ENCODE results near the gene OR11A1. TPM values are rescaled to one million over a fixed set of nuclear protein-coding genes. Genes with fewer than 3 reads are reported as not detected.
"Not testable (repeated sequence)": the region's sequence is repeated elsewhere in the genome, so short reads cannot be mapped to it uniquely, and the experiment has no call there.

The OR11A1 gene
- total RNA-seq, 4 donors from 2014 or later, result not detected

DNA sequence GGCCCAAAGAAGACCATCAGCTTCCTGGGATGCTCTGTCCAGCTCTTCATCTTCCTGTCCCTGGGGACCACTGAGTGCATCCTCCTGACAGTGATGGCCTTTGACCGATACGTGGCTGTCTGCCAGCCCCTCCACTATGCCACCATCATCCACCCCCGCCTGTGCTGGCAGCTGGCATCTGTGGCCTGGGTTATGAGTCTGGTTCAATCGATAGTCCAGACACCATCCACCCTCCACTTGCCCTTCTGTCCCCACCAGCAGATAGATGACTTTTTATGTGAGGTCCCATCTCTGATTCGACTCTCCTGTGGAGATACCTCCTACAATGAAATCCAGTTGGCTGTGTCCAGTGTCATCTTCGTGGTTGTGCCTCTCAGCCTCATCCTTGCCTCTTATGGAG lies 5.2 kb upstream of the OR11A1 start:
- no peaks in the 10 kb centered on the region for H3K36me3 ChIP-seq
- intact Hi-C loops (cut with DNase I; ENCODE audit: low total_unique reads), result no loop called here
- 58 to 78% methylated on average over 2 to 6 of the region's 6 CpGs for WGBS, 2 donors (ENCODE audit: low coverage in 1 of 2)

GRCh38 chr6:29461021-29461814 lies 4.3 kb upstream of the OR11A1 start:
- H3K27ac ChIP-seq, result no peak overlapping the region
- DNase-seq, result no peak
- H3K4me3 ChIP-seq, result no peak overlapping the region
- intact Hi-C loops (cut with DNase I; ENCODE audit: low total_unique reads), result no loop called here
- H3K36me3 ChIP-seq, result no peaks in the 10 kb centered on the region
- H3K9me3 ChIP-seq, result no peaks in the 10 kb centered on the region
- WGBS, 2 donors (ENCODE audit: low coverage in 1 of 2), result 73 to 85% methylated on average over 5 of the region's 5 CpGs
- TF ChIP-seq POLR2A (IDR thresholded peaks at IDR 0.05) (no peak), EP300 (IDR thresholded peaks at IDR 0.05; ENCODE audit: low read depth) (no peak), POLR2AphosphoS5 (IDR thresholded peaks at IDR 0.05) (no peak)
- TF ChIP-seq, protein P1, sequence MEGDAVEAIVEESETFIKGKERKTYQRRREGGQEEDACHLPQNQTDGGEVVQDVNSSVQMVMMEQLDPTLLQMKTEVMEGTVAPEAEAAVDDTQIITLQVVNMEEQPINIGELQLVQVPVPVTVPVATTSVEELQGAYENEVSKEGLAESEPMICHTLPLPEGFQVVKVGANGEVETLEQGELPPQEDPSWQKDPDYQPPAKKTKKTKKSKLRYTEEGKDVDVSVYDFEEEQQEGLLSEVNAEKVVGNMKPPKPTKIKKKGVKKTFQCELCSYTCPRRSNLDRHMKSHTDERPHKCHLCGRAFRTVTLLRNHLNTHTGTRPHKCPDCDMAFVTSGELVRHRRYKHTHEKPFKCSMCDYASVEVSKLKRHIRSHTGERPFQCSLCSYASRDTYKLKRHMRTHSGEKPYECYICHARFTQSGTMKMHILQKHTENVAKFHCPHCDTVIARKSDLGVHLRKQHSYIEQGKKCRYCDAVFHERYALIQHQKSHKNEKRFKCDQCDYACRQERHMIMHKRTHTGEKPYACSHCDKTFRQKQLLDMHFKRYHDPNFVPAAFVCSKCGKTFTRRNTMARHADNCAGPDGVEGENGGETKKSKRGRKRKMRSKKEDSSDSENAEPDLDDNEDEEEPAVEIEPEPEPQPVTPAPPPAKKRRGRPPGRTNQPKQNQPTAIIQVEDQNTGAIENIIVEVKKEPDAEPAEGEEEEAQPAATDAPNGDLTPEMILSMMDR (IDR thresholded peaks at IDR 0.05), result no peak
- in situ Hi-C loops (cut with MboI; ENCODE audit: low pct_ligation_motif_present in 1 of 4, low pct_unique_long_range_greater_than_20kb in 1 of 4, low sequenced_read_pairs in 3 of 4), result no loop called here
- peaks cover 3% of the 10 kb centered on the region for H3K27me3 ChIP-seq
- H3K4me1 ChIP-seq, result no peaks in the 10 kb centered on the region

More for the DNA sequence above, 5.2 kb upstream of the OR11A1 start:
- Histone ChIP-seq H3K27ac (no peak overlapping the region), H3K4me3 (no peak overlapping the region), H3K27me3 (peaks cover 3% of the 10 kb centered on the region), H3K9me3 (no peaks in the 10 kb centered on the region), H3K4me1 (no peaks in the 10 kb centered on the region)
- TF ChIP-seq, protein P1 (IDR thresholded peaks at IDR 0.05), result no peak
- TF ChIP-seq POLR2AphosphoS5 (IDR thresholded peaks at IDR 0.05) (no peak), POLR2A (IDR thresholded peaks at IDR 0.05) (no peak), EP300 (IDR thresholded peaks at IDR 0.05; ENCODE audit: low read depth) (no peak)
- DNase-seq, result no peak
- in situ Hi-C loops (cut with MboI; ENCODE audit: low pct_ligation_motif_present in 1 of 4, low pct_unique_long_range_greater_than_20kb in 1 of 4, low sequenced_read_pairs in 3 of 4), result no loop called here

- intact Hi-C loops (cut with DNase I; ENCODE audit: low total_unique reads) (no loop called here), in situ Hi-C loops (cut with MboI; ENCODE audit: low pct_ligation_motif_present in 1 of 4, low pct_unique_long_range_greater_than_20kb in 1 of 4, low sequenced_read_pairs in 3 of 4) (no loop called here)
- DNase-seq, result no peak
- H3K4me1 ChIP-seq, result no peaks in the 10 kb centered on the region
- H3K27me3 ChIP-seq, result no peaks in the 10 kb centered on the region
- H3K36me3 ChIP-seq, result no peaks in the 10 kb centered on the region
- TF ChIP-seq POLR2AphosphoS5 (IDR thresholded peaks at IDR 0.05), result no peak
- TF ChIP-seq EP300 (IDR thresholded peaks at IDR 0.05; ENCODE audit: low read depth), result no peak
- TF ChIP-seq, protein P1 (IDR thresholded peaks at IDR 0.05), result no peak
- no peak for TF ChIP-seq POLR2A (IDR thresholded peaks at IDR 0.05)
- no peak overlapping the region for H3K4me3 ChIP-seq
- no peaks in the 10 kb centered on the region for H3K9me3 ChIP-seq
- no peak overlapping the region for H3K27ac ChIP-seq
- WGBS, 2 donors (ENCODE audit: low coverage in 1 of 2), result 64 to 77% methylated on average over 3 of the region's 3 CpGs
These were observed 5.2 kb downstream of the OR11A1 start for GRCh38 chr6:29451471-29452193.

GRCh38 chr6:29447670-29448069 lies 9.2 kb downstream of the OR11A1 start:
- intact Hi-C loops (cut with DNase I; ENCODE audit: low total_unique reads), result no loop called here
- in situ Hi-C loops (cut with MboI; ENCODE audit: low pct_ligation_motif_present in 1 of 4, low pct_unique_long_range_greater_than_20kb in 1 of 4, low sequenced_read_pairs in 3 of 4), result no loop called here
- TF ChIP-seq POLR2A (IDR thresholded peaks at IDR 0.05) (no peak), EP300 (IDR thresholded peaks at IDR 0.05; ENCODE audit: low read depth) (no peak), POLR2AphosphoS5 (IDR thresholded peaks at IDR 0.05) (no peak)
- TF ChIP-seq, protein P1 (IDR thresholded peaks at IDR 0.05), result no peak
- peaks cover 4% of the 10 kb centered on the region for H3K27me3 ChIP-seq
- H3K9me3 ChIP-seq, result no peaks in the 10 kb centered on the region
- H3K36me3 ChIP-seq, result no peaks in the 10 kb centered on the region
- no peaks in the 10 kb centered on the region for H3K4me1 ChIP-seq
- H3K27ac ChIP-seq, result no peak overlapping the region
- no peak for DNase-seq
- no peak overlapping the region for H3K4me3 ChIP-seq
- WGBS, 2 donors (ENCODE audit: low coverage in 1 of 2), result 73 to 80% methylated on average over 1 of the region's 1 CpG

DNA sequence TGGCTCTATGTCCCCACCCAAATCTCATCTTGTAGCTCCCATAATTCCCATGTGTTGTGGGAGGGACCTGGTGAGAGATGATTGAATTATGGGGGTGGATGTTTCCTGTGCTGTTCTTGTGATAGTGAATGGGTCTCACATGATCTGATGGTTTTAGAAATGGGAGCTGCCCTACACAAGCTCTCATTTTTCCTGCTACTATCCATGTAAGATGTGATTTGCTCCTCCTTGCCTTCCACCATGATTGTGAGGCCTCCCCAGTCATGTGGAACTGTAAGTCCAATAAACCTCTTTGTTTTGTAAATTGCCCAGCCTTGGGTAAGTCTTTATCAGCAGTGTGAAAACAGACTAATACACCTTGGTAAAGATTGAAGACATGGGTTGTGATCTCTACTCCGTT lies 12.8 kb downstream of the OR11A1 start:
- H3K4me3 ChIP-seq; H3K4me1 ChIP-seq; DNase-seq; H3K27me3 ChIP-seq; H3K36me3 ChIP-seq; in situ Hi-C loops (cut with MboI; ENCODE audit: low pct_ligation_motif_present in 1 of 4, low pct_unique_long_range_greater_than_20kb in 1 of 4, low sequenced_read_pairs in 3 of 4); H3K27ac ChIP-seq; intact Hi-C loops (cut with DNase I; ENCODE audit: low total_unique reads); H3K9me3 ChIP-seq: not testable (repeated sequence)
- WGBS, 2 donors (ENCODE audit: low coverage in 1 of 2), result 50 to 57% methylated on average over 1 of the region's 1 CpG

Data from transverse colon (tissue), 4 donors.